C4-2B (cell line): ENCODE measurements around the gene LCN10.

Experiments used
- CTCF ChIP-seq: fragments of 450-650 bp; conservative IDR thresholded peaks from 2 replicates; pipeline ENCODE4 v1.5.1; 2017; ENCODE audit warnings: mild to moderate bottlenecking
- ZFX ChIP-seq: fragments of 450-650 bp; IDR thresholded peaks from 2 replicates; pipeline ENCODE4 v1.6.1; 2017

GRCh38 chr9:136747161-136748060, 4.7 kb upstream of the LCN10 start:
- TF ChIP-seq CTCF (no peak), ZFX (no peak)
